ENCODE results near the gene MAP3K2. TPM values are rescaled to one million over a fixed set of nuclear protein-coding genes. Genes with fewer than 3 reads are reported as not detected.

MAP3K2 gene
- total and polyA plus RNA-seq, 2 of the 8 experiments (the other 6 are each of a cell fraction or from before 2014, with no cell fraction given) = 2.0 to 23.2 TPM

DNA sequence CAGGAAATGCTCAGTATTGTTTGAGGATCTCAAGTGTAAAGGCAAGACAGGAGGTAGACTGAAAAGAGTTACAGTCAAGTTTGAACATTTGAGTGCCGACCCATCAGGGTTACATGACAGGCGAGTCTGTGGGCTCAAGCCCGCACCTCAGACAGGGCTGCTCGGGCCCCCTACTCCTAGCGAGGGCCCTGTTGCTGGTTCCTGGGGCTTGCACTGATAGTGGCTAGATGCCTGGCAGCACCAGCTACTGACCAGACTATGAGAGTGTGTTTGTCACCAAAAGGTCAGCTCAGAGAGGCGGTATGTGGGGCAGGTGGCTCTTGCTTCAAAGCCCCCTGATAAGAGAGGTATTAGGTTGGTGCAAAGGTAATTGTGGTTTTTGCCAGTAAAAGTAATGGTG lies 132.1 kb downstream of the MAP3K2 start:
- Histone ChIP-seq H2BK5ac (ENCODE audit: low read depth, low read length) (no peak overlapping the region), H3K23ac (ENCODE audit: insufficient read length) (no peak overlapping the region), H3K9ac (replicated peaks in 1 of 4; ENCODE audit: extremely low read depth in 1 of 4, low read depth in 3 of 4, low read length in 3 of 4) (no peak overlapping the region), H2AFZ (ENCODE audit: low read length) (no peak overlapping the region), H3K27me3 (replicated peaks in 1 of 4; ENCODE audit: control insufficient read depth in 3 of 4, extremely low read depth in 1 of 4, insufficient read depth in 3 of 4, low read length in 3 of 4) (no peaks in the 10 kb centered on the region), H3K79me2 (ENCODE audit: control insufficient read depth in 1 of 2, insufficient read depth in 2 of 2, low read length in 2 of 2) (no peaks in the 10 kb centered on the region), H3K14ac (ENCODE audit: insufficient read length) (no peak overlapping the region), H4K91ac (replicated peaks; ENCODE audit: insufficient read length, low read length) (no peak overlapping the region), H4K8ac (ENCODE audit: extremely low read depth, insufficient read depth, low read length) (no peak overlapping the region), H2BK120ac (replicated peaks; ENCODE audit: low read depth, low read length) (no peak overlapping the region), H4K20me1 (replicated peaks in 1 of 2; ENCODE audit: control insufficient read depth in 1 of 2, insufficient read depth in 2 of 2, low read length in 2 of 2) (peaks cover 0 to 5% of the 10 kb centered on the region in 2 experiments), H3K4me2 (ENCODE audit: insufficient read depth in 1 of 2, low read depth in 2 of 2, low read length in 2 of 2) (no peak overlapping the region), H3K56ac (replicated peaks; ENCODE audit: insufficient read length, low read depth, low read length) (no peak overlapping the region), H3K4me1 (replicated peaks in 1 of 4; ENCODE audit: control insufficient read depth in 3 of 4, insufficient read depth in 4 of 4, low read length in 3 of 4) (no peaks in the 10 kb centered on the region), H3K4me3 (ENCODE audit: extremely low read depth in 1 of 4, insufficient read depth in 2 of 4, low read depth in 3 of 4, low read length in 4 of 4) (no peak overlapping the region), H2BK12ac (ENCODE audit: low read depth, low read length) (no peak overlapping the region), H2AK5ac (ENCODE audit: low read depth, low read length) (no peak overlapping the region), H3K18ac (ENCODE audit: extremely low read depth, low read length) (no peak overlapping the region), H4K5ac (ENCODE audit: insufficient read length, low read depth, low read length) (no peak overlapping the region), H3K23me2 (ENCODE audit: low read depth, low read length) (no peaks in the 10 kb centered on the region), H3K36me3 (ENCODE audit: control insufficient read depth in 2 of 4, insufficient read depth in 4 of 4, low read length in 3 of 4) (peaks cover 8 to 45% (median 25%) of the 10 kb centered on the region in 4 experiments), H3K9me3 (ENCODE audit: insufficient read depth in 2 of 2, low read depth in 1 of 2, low read length in 1 of 2) (no peaks in the 10 kb centered on the region), H2BK20ac (ENCODE audit: low read length) (no peak overlapping the region), H2BK15ac (ENCODE audit: low read length) (no peak overlapping the region), H3K4ac (replicated peaks; ENCODE audit: insufficient read length, low read depth, low read length) (no peak overlapping the region), H3K79me1 (ENCODE audit: low read depth, low read length) (no peaks in the 10 kb centered on the region), H3K27ac (ENCODE audit: low read depth, low read length) (no peak overlapping the region)
- WGBS, 2 experiments (ENCODE audit: extremely low coverage in 1 of 2, insufficient coverage in 1 of 2, insufficient read length in 1 of 2, insufficient replicate concordance in 2 of 2, low coverage in 1 of 2, low lambda C conversion rate in 2 of 2, missing lambda C conversion rate in 1 of 2) = 93% methylated on average over 6 of the region's 6 CpGs; no CpG with 5 or more reads in 1 of the 2 experiments
- FAIRE-seq = no peak
- DNase-seq (ENCODE audit: low read depth in 1 of 2, low spot score in 2 of 2) = no peak
- ChIA-PET CTCF (ENCODE audit: partially characterized antibody) (interaction anchor here (0.7 to 2.0 kb wide), 2 partner anchors 59 to 200 kb away, joined by 3 to 7 read pairs; no protein-coding TSS in a partner anchor), POLR2A (ENCODE audit: partially characterized antibody) (interaction anchor here (0.9 kb wide), 1 partner anchor 109 kb away, joined by 3 read pairs; no protein-coding TSS in a partner anchor)
- TF ChIP-seq, protein P1, sequence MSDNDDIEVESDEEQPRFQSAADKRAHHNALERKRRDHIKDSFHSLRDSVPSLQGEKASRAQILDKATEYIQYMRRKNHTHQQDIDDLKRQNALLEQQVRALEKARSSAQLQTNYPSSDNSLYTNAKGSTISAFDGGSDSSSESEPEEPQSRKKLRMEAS (IDR thresholded peaks at IDR 0.05) = no peak
- TF ChIP-seq BACH1 (IDR thresholded peaks at IDR 0.05; ENCODE audit: low read length) = no peak
- no peak for TF ChIP-seq POLR2AphosphoS5 (IDR thresholded peaks at IDR 0.05; ENCODE audit: low read depth, low read length)
- TF ChIP-seq, protein P2, sequence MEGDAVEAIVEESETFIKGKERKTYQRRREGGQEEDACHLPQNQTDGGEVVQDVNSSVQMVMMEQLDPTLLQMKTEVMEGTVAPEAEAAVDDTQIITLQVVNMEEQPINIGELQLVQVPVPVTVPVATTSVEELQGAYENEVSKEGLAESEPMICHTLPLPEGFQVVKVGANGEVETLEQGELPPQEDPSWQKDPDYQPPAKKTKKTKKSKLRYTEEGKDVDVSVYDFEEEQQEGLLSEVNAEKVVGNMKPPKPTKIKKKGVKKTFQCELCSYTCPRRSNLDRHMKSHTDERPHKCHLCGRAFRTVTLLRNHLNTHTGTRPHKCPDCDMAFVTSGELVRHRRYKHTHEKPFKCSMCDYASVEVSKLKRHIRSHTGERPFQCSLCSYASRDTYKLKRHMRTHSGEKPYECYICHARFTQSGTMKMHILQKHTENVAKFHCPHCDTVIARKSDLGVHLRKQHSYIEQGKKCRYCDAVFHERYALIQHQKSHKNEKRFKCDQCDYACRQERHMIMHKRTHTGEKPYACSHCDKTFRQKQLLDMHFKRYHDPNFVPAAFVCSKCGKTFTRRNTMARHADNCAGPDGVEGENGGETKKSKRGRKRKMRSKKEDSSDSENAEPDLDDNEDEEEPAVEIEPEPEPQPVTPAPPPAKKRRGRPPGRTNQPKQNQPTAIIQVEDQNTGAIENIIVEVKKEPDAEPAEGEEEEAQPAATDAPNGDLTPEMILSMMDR (IDR thresholded peaks at IDR 0.05; ENCODE audit: control extremely low read depth in 1 of 3, insufficient read depth in 1 of 3, low read depth in 1 of 3, low read length in 3 of 3) = no peak
- TF ChIP-seq TAF7 (optimal IDR thresholded peaks at IDR 0.05; ENCODE audit: borderline replicate concordance, low read depth, low read length) = no peak
- no peak for TF ChIP-seq TCF12 (IDR thresholded peaks at IDR 0.05; ENCODE audit: low read depth, low read length)
- no peak for TF ChIP-seq HDAC6 (IDR thresholded peaks at IDR 0.05; ENCODE audit: low read depth, low read length)
- TF ChIP-seq TEAD4 (IDR thresholded peaks at IDR 0.05; ENCODE audit: low read depth, low read length) = no peak
- no peak for TF ChIP-seq JUND (IDR thresholded peaks at IDR 0.05; ENCODE audit: low read length)
- no peak for TF ChIP-seq BRCA1 (IDR thresholded peaks at IDR 0.05; ENCODE audit: low read depth, low read length)
- TF ChIP-seq, protein P3, sequence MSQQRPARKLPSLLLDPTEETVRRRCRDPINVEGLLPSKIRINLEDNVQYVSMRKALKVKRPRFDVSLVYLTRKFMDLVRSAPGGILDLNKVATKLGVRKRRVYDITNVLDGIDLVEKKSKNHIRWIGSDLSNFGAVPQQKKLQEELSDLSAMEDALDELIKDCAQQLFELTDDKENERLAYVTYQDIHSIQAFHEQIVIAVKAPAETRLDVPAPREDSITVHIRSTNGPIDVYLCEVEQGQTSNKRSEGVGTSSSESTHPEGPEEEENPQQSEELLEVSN (IDR thresholded peaks at IDR 0.05) = no peak
